WTC11 (cell line): Measurements from ENCODE around the gene IZUMO2. TPM values are rescaled to one million over a fixed set of nuclear protein-coding genes. Genes with fewer than 3 reads are reported as not detected.

Source experiments
- ATAC-seq: fragments of 200-7000 bp; cut with Tn5 transposase; 2 replicates; pipeline ENCODE4 v1.10.0; 2021; ENCODE audit warnings: mild to moderate bottlenecking, moderate library complexity
- CTCF ChIA-PET: fragments of 300-600 bp; sonication (Branson Sonifier 250); formaldehyde crosslinking; loops from one replicate; lab custom pipeline; 2021; ENCODE audit warnings: antibody characterized with exemption; lab: Charles Lee
- POLR2A ChIA-PET: fragments of 350-600 bp; sonication (Branson Sonifier 250); formaldehyde crosslinking; loops from one replicate; lab custom pipeline; 2021; ENCODE audit warnings: antibody characterized with exemption; lab: Charles Lee
- DNase-seq: peaks from one replicate; pipeline ENCODE4 v3.0.0; 2021; ENCODE audit warnings: low spot score
- H3K27ac Mint-ChIP-seq: 2 replicates; pipeline ENCODE4 v1.8.0; 2021; ENCODE audit warnings: mixed read lengths
- H3K27me3 Mint-ChIP-seq: 2 replicates; pipeline ENCODE4 v1.8.0; 2021; ENCODE audit warnings: low read depth, mild to moderate bottlenecking, moderate library complexity, mixed read lengths
- H3K36me3 Mint-ChIP-seq: 2 replicates; pipeline ENCODE4 v1.8.0; 2021; ENCODE audit warnings: mixed read lengths
- H3K4me1 Mint-ChIP-seq: 2 replicates; pipeline ENCODE4 v1.8.0; 2022; ENCODE audit warnings: mixed read lengths
- H3K4me3 Mint-ChIP-seq: 2 replicates; pipeline ENCODE4 v1.8.0; 2021; ENCODE audit warnings: mild to moderate bottlenecking, moderate library complexity, mixed read lengths
- H3K9me3 Mint-ChIP-seq: 2 replicates; pipeline ENCODE4 v1.8.0; 2021; ENCODE audit warnings: mixed read lengths
- CREM ChIP-seq: sonication (generic); formaldehyde crosslinking; IDR thresholded peaks from 2 replicates; pipeline ENCODE4 v1.8.1; 2022; ENCODE audit warnings: mild to moderate bottlenecking, missing genetic modification reagents, moderate library complexity
- FOXP1 ChIP-seq: sonication (generic); formaldehyde crosslinking; IDR thresholded peaks from 2 replicates; pipeline ENCODE4 v1.8.0; 2022; ENCODE audit warnings: missing genetic modification reagents, mild to moderate bottlenecking, moderate library complexity, borderline replicate concordance
- GRHL2 ChIP-seq: fragments of 250-450 bp; sonication (Bioruptor Pico); IDR thresholded peaks from 2 replicates; pipeline ENCODE4 v1.8.0; 2022; ENCODE audit warnings: mild to moderate bottlenecking, moderate library complexity; ENCODE audit not compliant: insufficient replicate concordance, severe bottlenecking
- GTF2I ChIP-seq: fragments of 250-450 bp; sonication (Bioruptor Pico); conservative IDR thresholded peaks from 2 replicates; pipeline ENCODE4 v1.4.0; 2021; ENCODE audit warnings: mild to moderate bottlenecking
- HMGA2 ChIP-seq: fragments of 250-450 bp; sonication (Bioruptor Pico); IDR thresholded peaks from 2 replicates; pipeline ENCODE4 v1.4.0; 2021; ENCODE audit warnings: mild to moderate bottlenecking, moderate library complexity
- IRF1 ChIP-seq: sonication (generic); formaldehyde crosslinking; IDR thresholded peaks from 2 replicates; pipeline ENCODE4 v1.8.0; 2023; ENCODE audit warnings: missing genetic modification reagents
- ZNF423 ChIP-seq: fragments of 250-450 bp; sonication (Bioruptor Pico); IDR thresholded peaks from 2 replicates; pipeline ENCODE4 v2.1.2; 2022; ENCODE audit warnings: mild to moderate bottlenecking, moderate library complexity
- ZNF512 ChIP-seq: sonication (generic); formaldehyde crosslinking; IDR thresholded peaks from 2 replicates; pipeline ENCODE4 v1.8.1; 2022; ENCODE audit warnings: missing genetic modification reagents, borderline replicate concordance
- total RNA-seq: library from RNA; stranded (reverse); gene quantifications from 3 replicates; pipeline ENCODE4 v1.2.3, GENCODE V29; 2021
- TF ChIP-seq, protein P1 (sequence below): sonication (generic); formaldehyde crosslinking; IDR thresholded peaks from 2 replicates; pipeline ENCODE4 v1.8.1; 2023; ENCODE audit warnings: mild to moderate bottlenecking, missing genetic modification reagents, moderate library complexity
- TF ChIP-seq, protein P2 (sequence below): sonication (generic); formaldehyde crosslinking; IDR thresholded peaks from 2 replicates; pipeline ENCODE4 v1.8.0; 2022; ENCODE audit warnings: missing genetic modification reagents
- TF ChIP-seq, protein P3 (sequence below): fragments of 250-450 bp; sonication (Bioruptor Pico); conservative IDR thresholded peaks from 2 replicates; pipeline ENCODE4 v1.9.0; 2021; ENCODE audit warnings: mild to moderate bottlenecking

Gene IZUMO2
- total RNA-seq, 1 experiment from 2014 or later: 1.0 TPM

- CTCF ChIA-PET: interaction anchor here (0.7 to 2.3 kb wide), 3 partner anchors 12 to 52 kb away, joined by 3 to 8 read pairs (median 3); no protein-coding TSS in a partner anchor
- DNase-seq (no peak), ATAC-seq (no peak)
- POLR2A ChIA-PET: no interaction called here
- no peaks in the 10 kb centered on the region for H3K9me3 Mint-ChIP-seq
- H3K27ac Mint-ChIP-seq: no peak overlapping the region
- peaks cover 47% of the 10 kb centered on the region for H3K27me3 Mint-ChIP-seq
- H3K4me3 Mint-ChIP-seq: no peak overlapping the region
- TF ChIP-seq HMGA2 (CRISPR knock-in tag): no peak
- TF ChIP-seq, protein P1, sequence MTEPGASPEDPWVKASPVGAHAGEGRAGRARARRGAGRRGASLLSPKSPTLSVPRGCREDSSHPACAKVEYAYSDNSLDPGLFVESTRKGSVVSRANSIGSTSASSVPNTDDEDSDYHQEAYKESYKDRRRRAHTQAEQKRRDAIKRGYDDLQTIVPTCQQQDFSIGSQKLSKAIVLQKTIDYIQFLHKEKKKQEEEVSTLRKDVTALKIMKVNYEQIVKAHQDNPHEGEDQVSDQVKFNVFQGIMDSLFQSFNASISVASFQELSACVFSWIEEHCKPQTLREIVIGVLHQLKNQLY (CRISPR knock-in tag): no peak
- TF ChIP-seq IRF1 (CRISPR knock-in tag): no peak
- no peak for TF ChIP-seq ZNF423 (CRISPR knock-in tag)
- no peak for TF ChIP-seq CREM (CRISPR knock-in tag)
- TF ChIP-seq, protein P2, sequence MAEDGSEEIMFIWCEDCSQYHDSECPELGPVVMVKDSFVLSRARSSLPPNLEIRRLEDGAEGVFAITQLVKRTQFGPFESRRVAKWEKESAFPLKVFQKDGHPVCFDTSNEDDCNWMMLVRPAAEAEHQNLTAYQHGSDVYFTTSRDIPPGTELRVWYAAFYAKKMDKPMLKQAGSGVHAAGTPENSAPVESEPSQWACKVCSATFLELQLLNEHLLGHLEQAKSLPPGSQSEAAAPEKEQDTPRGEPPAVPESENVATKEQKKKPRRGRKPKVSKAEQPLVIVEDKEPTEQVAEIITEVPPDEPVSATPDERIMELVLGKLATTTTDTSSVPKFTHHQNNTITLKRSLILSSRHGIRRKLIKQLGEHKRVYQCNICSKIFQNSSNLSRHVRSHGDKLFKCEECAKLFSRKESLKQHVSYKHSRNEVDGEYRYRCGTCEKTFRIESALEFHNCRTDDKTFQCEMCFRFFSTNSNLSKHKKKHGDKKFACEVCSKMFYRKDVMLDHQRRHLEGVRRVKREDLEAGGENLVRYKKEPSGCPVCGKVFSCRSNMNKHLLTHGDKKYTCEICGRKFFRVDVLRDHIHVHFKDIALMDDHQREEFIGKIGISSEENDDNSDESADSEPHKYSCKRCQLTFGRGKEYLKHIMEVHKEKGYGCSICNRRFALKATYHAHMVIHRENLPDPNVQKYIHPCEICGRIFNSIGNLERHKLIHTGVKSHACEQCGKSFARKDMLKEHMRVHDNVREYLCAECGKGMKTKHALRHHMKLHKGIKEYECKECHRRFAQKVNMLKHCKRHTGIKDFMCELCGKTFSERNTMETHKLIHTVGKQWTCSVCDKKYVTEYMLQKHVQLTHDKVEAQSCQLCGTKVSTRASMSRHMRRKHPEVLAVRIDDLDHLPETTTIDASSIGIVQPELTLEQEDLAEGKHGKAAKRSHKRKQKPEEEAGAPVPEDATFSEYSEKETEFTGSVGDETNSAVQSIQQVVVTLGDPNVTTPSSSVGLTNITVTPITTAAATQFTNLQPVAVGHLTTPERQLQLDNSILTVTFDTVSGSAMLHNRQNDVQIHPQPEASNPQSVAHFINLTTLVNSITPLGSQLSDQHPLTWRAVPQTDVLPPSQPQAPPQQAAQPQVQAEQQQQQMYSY (CRISPR knock-in tag): no peak
- TF ChIP-seq GRHL2 (CRISPR knock-in tag): no peak
- TF ChIP-seq, protein P3, sequence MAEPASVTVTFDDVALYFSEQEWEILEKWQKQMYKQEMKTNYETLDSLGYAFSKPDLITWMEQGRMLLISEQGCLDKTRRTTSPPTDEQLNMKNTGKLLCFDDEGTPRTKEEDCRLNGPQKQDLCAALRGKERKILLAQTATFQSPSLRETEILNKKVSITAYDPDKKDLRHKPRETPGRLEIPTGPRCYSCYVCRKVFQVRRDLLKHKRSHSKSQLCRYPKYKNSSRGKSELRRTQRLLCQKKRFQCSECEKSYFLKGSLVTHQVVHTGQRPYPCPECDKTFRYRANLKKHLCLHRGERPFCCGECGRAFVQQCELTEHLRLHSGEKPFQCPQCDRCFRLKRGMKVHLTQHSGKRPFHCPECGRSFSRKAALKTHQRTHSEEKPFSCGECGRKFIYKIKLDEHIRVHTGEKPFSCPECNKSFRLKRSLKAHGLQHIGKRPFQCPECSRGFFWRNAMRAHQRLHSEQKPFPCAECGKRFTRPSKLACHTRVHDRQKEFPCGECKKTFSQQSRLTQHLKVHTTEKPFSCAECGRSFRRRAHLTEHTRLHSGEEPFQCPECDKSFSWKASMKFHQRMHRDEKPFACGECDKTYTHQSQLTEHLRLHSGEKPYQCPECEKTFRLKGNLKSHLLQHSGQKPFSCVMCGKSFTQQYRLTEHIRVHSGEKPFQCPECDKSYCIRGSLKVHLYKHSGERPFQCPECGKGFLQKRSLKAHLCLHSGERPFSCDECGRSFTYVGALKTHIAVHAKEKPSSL (CRISPR knock-in tag): no peak
- TF ChIP-seq FOXP1: no peak
- TF ChIP-seq, all 79 proteins: peak for 0
- Mint-ChIP-seq H3K4me1 (peaks cover 5% of the 10 kb centered on the region; the same call in 1 of the 2 replicates), H3K36me3 (no peaks in the 10 kb centered on the region)
Observed at GRCh38 chr19:50198431-50199258, 35.6 kb upstream of the IZUMO2 start.

DNA sequence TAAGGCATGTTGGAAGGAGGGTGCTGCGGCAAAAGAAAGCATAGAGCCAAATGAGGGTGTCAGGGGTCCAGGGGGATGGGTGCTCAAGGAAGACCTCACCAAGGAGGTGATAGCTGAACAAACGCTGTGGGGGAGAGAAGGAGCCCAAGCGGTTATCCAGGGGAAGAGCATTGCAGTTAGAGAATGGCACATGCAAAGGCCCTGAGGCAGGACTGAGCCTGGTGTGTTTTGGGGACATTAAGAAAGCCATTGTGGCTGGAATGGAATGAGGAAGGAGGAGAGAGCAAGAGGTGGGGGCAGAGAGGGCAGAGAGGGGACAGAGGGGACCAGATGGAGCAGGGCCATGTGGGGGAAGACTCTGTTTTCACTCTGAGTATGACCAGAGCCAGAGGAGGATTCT, 34.3 kb upstream of the IZUMO2 start:
- H3K27me3 Mint-ChIP-seq: peaks cover 47% of the 10 kb centered on the region
- ChIA-PET CTCF (interaction anchor here (1.3 kb wide), 1 partner anchor 160 kb away, joined by 4 read pairs; no protein-coding TSS in a partner anchor), POLR2A (no interaction called here)
- DNase-seq: no peak
- H3K4me1 Mint-ChIP-seq: peaks cover 3% of the 10 kb centered on the region; the same call in 1 of the 2 replicates
- ATAC-seq: no peak
- no peaks in the 10 kb centered on the region for H3K36me3 Mint-ChIP-seq
- no peak overlapping the region for H3K4me3 Mint-ChIP-seq
- TF ChIP-seq GTF2I (CRISPR knock-in tag) (peak; percentile 43; the same call in 1 of the 2 replicates), ZNF512 (no peak)
- H3K9me3 Mint-ChIP-seq: no peaks in the 10 kb centered on the region
- no peak overlapping the region for H3K27ac Mint-ChIP-seq
